Measurements from ENCODE around the gene FAM53B.

GRCh38 chr10:124628676-124629021 lies 115.5 kb downstream of the FAM53B start:
- no peak for TF ChIP-seq POLR2A (IDR thresholded peaks at IDR 0.05)
- TF ChIP-seq CTCF (IDR thresholded peaks at IDR 0.05 in 4 of 5, conservative IDR thresholded peaks at IDR 0.05 in 1 of 5): no peak

Measured in gastrocnemius medialis (tissue), 4 donors.